Esophagus squamous epithelium (tissue), 4 donors: ENCODE measurements around the gene THADA.

Source experiments
- CTCF ChIP-seq, 6 experiments: fragments of 450-650 bp in 4 of 6; fragments of 200-600 bp in 2 of 6; sonication (generic) in 2 of 6; IDR thresholded peaks; one replicate each; pipeline ENCODE4 v1.5.1; 2016 to 2019; ENCODE audit warnings: antibody characterized with exemption in 6 of 6, mild to moderate bottlenecking in 4 of 6, moderate library complexity in 4 of 6
- POLR2A ChIP-seq, 4 donors: fragments of 450-650 bp; IDR thresholded peaks; one replicate each; pipeline ENCODE4 v1.6.1; 2017; ENCODE audit warnings: antibody characterized with exemption in 4 of 4, mild to moderate bottlenecking in 4 of 4, moderate library complexity in 3 of 4

GRCh38 chr2:43361286-43361685, 234.6 kb downstream of the THADA start:
- TF ChIP-seq CTCF (IDR thresholded peaks at IDR 0.05) (no peak), POLR2A (IDR thresholded peaks at IDR 0.05) (no peak)
